GM12878 (cell line): ENCODE measurements around the gene ATL1. TPM values are rescaled to one million over a fixed set of nuclear protein-coding genes. Genes with fewer than 3 reads are reported as not detected.

Experiments
- ATAC-seq: fragments of 200-7000 bp; cut with Tn5 transposase; 3 replicates; pipeline ENCODE4 v1.9.1; 2020; ENCODE audit warnings: mild to moderate bottlenecking, moderate library complexity
- BruUV-seq: library from RNA; stranded (reverse); fragments of 400-500 nt; replicated peaks from 2 replicates; lab custom pipeline; 2021; lab: Mats Ljungman, UMichigan
- CTCF ChIA-PET: fragments of 300-600 bp; sonication (Branson Sonifier 250); formaldehyde crosslinking; extraction: SDS; loops from one replicate; lab custom pipeline; 2021; ENCODE audit warnings: inconsistent platforms; lab: Yijun Ruan, JAX
- POLR2A ChIA-PET: fragments of 350-600 bp; formaldehyde crosslinking; extraction: SDS; loops from one replicate; lab custom pipeline; 2021; ENCODE audit warnings: inconsistent platforms; lab: Charles Lee
- RAD21 ChIA-PET: fragments of 300-600 bp; sonication (Branson Sonifier 250); formaldehyde crosslinking; loops from one replicate; lab custom pipeline; 2023; ENCODE audit warnings: antibody characterized with exemption; ENCODE audit not compliant: unreplicated experiment; lab: Charles Lee
- SMC1A ChIA-PET: fragments of 300-600 bp; sonication (Branson Sonifier 250); formaldehyde crosslinking; loops from one replicate; lab custom pipeline; 2023; ENCODE audit not compliant: unreplicated experiment, uncharacterized antibody; lab: Charles Lee
- DNase-seq: peaks from one replicate; pipeline ENCODE4 v3.0.0-alpha.2; 2011; ENCODE audit warnings: low read depth, low spot score
- FAIRE-seq: peaks from 3 replicates; lab custom pipeline; 2011; peaks lifted over from hg19 to GRCh38; lab: Jason Lieb, UNC
- H2AFZ ChIP-seq: 2 replicates; pipeline ENCODE4 v1.6.0; 2011; ENCODE audit warnings: low read depth, low read length, control low read depth; ENCODE audit not compliant: control insufficient read depth
- H3K27ac ChIP-seq: 2 replicates; pipeline ENCODE4 v1.5.1; 2011; ENCODE audit warnings: control low read depth; ENCODE audit not compliant: control insufficient read depth, insufficient read depth
- H3K27me3 ChIP-seq, 2 experiments: replicated peaks in 1 of 2; 2 replicates each; pipeline versions ENCODE4 v1.6.0 to v1.6.1; 2011; ENCODE audit warnings: low read length in 1 of 2; ENCODE audit not compliant: control insufficient read depth in 2 of 2, insufficient read depth in 2 of 2
- H3K36me3 ChIP-seq, 2 experiments: 2 replicates each; pipeline ENCODE4 v1.5.1; 2011; ENCODE audit warnings: low read length in 1 of 2; ENCODE audit not compliant: control insufficient read depth in 2 of 2, insufficient read depth in 2 of 2
- H3K4me1 ChIP-seq: 2 replicates; pipeline ENCODE4 v1.6.1; 2011; ENCODE audit warnings: mild to moderate bottlenecking, low read length, moderate library complexity, mixed read lengths; ENCODE audit not compliant: control insufficient read depth, insufficient read depth
- H3K4me2 ChIP-seq: 2 replicates; pipeline ENCODE4 v1.6.0; 2011; ENCODE audit warnings: control low read depth; ENCODE audit not compliant: control insufficient read depth, insufficient read depth
- H3K4me3 ChIP-seq: fragments of 200-600 bp; sonication (generic); 2 replicates; pipeline ENCODE4 v1.5.1; 2016
- H3K79me2 ChIP-seq: 2 replicates; pipeline ENCODE4 v1.6.0; 2011; ENCODE audit warnings: low read length; ENCODE audit not compliant: control insufficient read depth, insufficient read depth
- H3K9ac ChIP-seq: 2 replicates; pipeline ENCODE4 v1.8.0; 2011; ENCODE audit warnings: low read length, control low read depth, mixed read lengths; ENCODE audit not compliant: control insufficient read depth, insufficient read depth
- H3K9me3 ChIP-seq: replicated peaks from 3 replicates; pipeline ENCODE4 v1.5.1; 2011; ENCODE audit warnings: mild to moderate bottlenecking, low read length; ENCODE audit not compliant: control insufficient read depth, insufficient read depth
- H4K20me1 ChIP-seq: 2 replicates; pipeline ENCODE4 v1.6.0; 2011; ENCODE audit not compliant: control insufficient read depth, insufficient read depth
- ASH2L ChIP-seq: fragments of 300-600, 200-600 bp; sonication (generic); IDR thresholded peaks from 2 replicates; pipeline ENCODE4 v1.6.1; 2017; ENCODE audit warnings: low read depth, mild to moderate bottlenecking, borderline replicate concordance
- CHD1 ChIP-seq: IDR thresholded peaks from 2 replicates; pipeline ENCODE4 v1.6.1; 2012; ENCODE audit warnings: low read depth, low read length, improper control_type of control experiment
- CHD4 ChIP-seq: fragments of 200-600 bp; sonication (generic); IDR thresholded peaks from 2 replicates; pipeline ENCODE4 v1.6.1; 2016; ENCODE audit warnings: mild to moderate bottlenecking
- CUX1 ChIP-seq: IDR thresholded peaks from 2 replicates; pipeline ENCODE4 v1.6.1; 2012; ENCODE audit warnings: improper control_type of control experiment, low read depth, low read length; ENCODE audit not compliant: insufficient replicate concordance
- DPF2 ChIP-seq: fragments of 450-650 bp; IDR thresholded peaks from 2 replicates; pipeline ENCODE4 v1.6.1; 2017; ENCODE audit warnings: mild to moderate bottlenecking
- ELK1 ChIP-seq: IDR thresholded peaks from 2 replicates; pipeline ENCODE4 v1.6.1; 2012; ENCODE audit warnings: low read depth, low read length, improper control_type of control experiment
- EZH2 ChIP-seq: IDR thresholded peaks from 2 replicates; pipeline ENCODE4 v1.6.1; 2012; ENCODE audit warnings: low read depth, mild to moderate bottlenecking, control low read depth, inconsistent platforms, low read length, borderline replicate concordance; ENCODE audit not compliant: control insufficient read depth
- HDAC2 ChIP-seq: fragments of 200-600 bp; sonication (generic); IDR thresholded peaks from 2 replicates; pipeline ENCODE4 v1.6.1; 2017
- KLF5 ChIP-seq: fragments of 450-650 bp; IDR thresholded peaks from 2 replicates; pipeline ENCODE4 v1.6.1; 2014; ENCODE audit warnings: mild to moderate bottlenecking; ENCODE audit not compliant: partially characterized antibody
- MLLT1 ChIP-seq: fragments of 450-650 bp; IDR thresholded peaks from 2 replicates; pipeline ENCODE4 v1.6.1; 2016; ENCODE audit warnings: mild to moderate bottlenecking
- MYC ChIP-seq: IDR thresholded peaks from 2 replicates; pipeline ENCODE4 v1.6.1; 2011; ENCODE audit warnings: mild to moderate bottlenecking, low read length, moderate library complexity, inconsistent platforms; ENCODE audit not compliant: insufficient read depth, insufficient replicate concordance, insufficient read length, severe bottlenecking
- RCOR1 ChIP-seq: conservative IDR thresholded peaks from 2 replicates; pipeline ENCODE4 v1.6.1; 2012; ENCODE audit warnings: low read depth, low read length, improper control_type of control experiment
- ZNF24 ChIP-seq: fragments of 450-650 bp; IDR thresholded peaks from 2 replicates; pipeline ENCODE4 v1.6.1; 2017; ENCODE audit warnings: antibody characterized with exemption, mild to moderate bottlenecking
- ZZZ3 ChIP-seq: IDR thresholded peaks from 2 replicates; pipeline ENCODE4 v1.6.1; 2011; ENCODE audit warnings: low read depth; ENCODE audit not compliant: control insufficient read depth, insufficient read length
- WGBS: methylation state at CpG from one replicate; pipeline ENCODE4 v1.1.6; 2016; ENCODE audit warnings: low lambda C conversion rate; ENCODE audit not compliant: insufficient replicate concordance, insufficient coverage; ENCODE audit errors: missing lambda C conversion rate; 5-methylcytosine and 5-hydroxymethylcytosine counted together
- in situ Hi-C: fragments of 300-500 bp; cut with MboI; formaldehyde crosslinking; loops from 9 replicates; pipeline ENCODE4 v1.14.3; 2018; ENCODE audit warnings: mixed read lengths
- intact Hi-C: fragments of 100-400 bp; cut with micrococcal nuclease; formaldehyde crosslinking; loops from one replicate; pipeline ENCODE4 v1.14.2; 2022; ENCODE audit not compliant: unreplicated experiment
- polyA plus RNA-seq, 11 experiments: library from polyadenylated mRNA; depleted of rRNA in 4 of 11; unstranded in 6 of 11; stranded (reverse) in 5 of 11; fragments of >200 nt; fragmentation: Nextera tagmentation in 4 of 11; fragmentation: Illumina TruSeq in 1 of 11; extraction: Ambion mirVana in 4 of 11; extraction: Trizol in 1 of 11; gene quantifications; 1 replicate in 1 of 11; 2 replicates in 10 of 11; pipeline versions ENCODE4 v1.2.1 to v1.2.3, GENCODE V29; 2011 to 2016; ENCODE audit warnings: inconsistent platforms in 2 of 11, missing spikeins in 2 of 11, low read depth in 1 of 11
- total RNA-seq, 4 experiments: library from RNA; depleted of rRNA in 3 of 4; stranded (reverse); fragments of >200 nt in 3 of 4; fragmentation: Illumina TruSeq in 1 of 4; extraction: Trizol in 1 of 4; gene quantifications; 2 replicates each; pipeline versions ENCODE4 v1.2.1 to v1.2.3, GENCODE V29; 2013 to 2021

ATL1 gene
- total and polyA plus RNA-seq, 10 of the 15 experiments (the other 5 are each of a cell fraction or from before 2014, with no cell fraction given): 0.11 to 1.2 (median 0.58) TPM; not detected in 1

GRCh38 chr14:50590464-50590863 lies 30.5 kb downstream of the ATL1 start (continued):
- TF ChIP-seq CUX1 (no peak), HDAC2 (no peak)

- intact Hi-C loops: no loop called here
- CTCF ChIA-PET: interaction anchor here (1.3 kb wide), 1 partner anchor 182 kb away, joined by 4 read pairs; no protein-coding TSS in a partner anchor
- RAD21 ChIA-PET: interaction anchor here (0.9 to 1.1 kb wide), 2 partner anchors 179 to 265 kb away, joined by 3 to 4 read pairs; no protein-coding TSS in a partner anchor
- WGBS: 65% methylated on average over 7 of the region's 8 CpGs
- Histone ChIP-seq H3K4me2 (no peak overlapping the region), H2AFZ (no peak overlapping the region), H3K27me3 (no peaks in the 10 kb centered on the region), H3K4me1 (no peaks in the 10 kb centered on the region), H3K36me3 (no peaks in the 10 kb centered on the region), H3K79me2 (no peaks in the 10 kb centered on the region), H3K9ac (no peak overlapping the region), H4K20me1 (no peaks in the 10 kb centered on the region), H3K27ac (no peak overlapping the region), H3K4me3 (no peak overlapping the region), H3K9me3 (no peaks in the 10 kb centered on the region)
- in situ Hi-C loops: no loop called here
- SMC1A ChIA-PET: interaction anchor here (0.6 to 1.8 kb wide), 10 partner anchors 11 to 408 kb away, joined by 3 to 8 read pairs (median 4); no protein-coding TSS in a partner anchor
- no peak for ATAC-seq
- BruUV-seq: no TSS peak
- POLR2A ChIA-PET: interaction anchor here (0.6 kb wide), 1 partner anchor 55 kb away, joined by 4 read pairs; no protein-coding TSS in a partner anchor
- no peak for DNase-seq
- FAIRE-seq: no peak
- TF ChIP-seq KLF5 (no peak), MYC (no peak), ASH2L (no peak), EZH2 (no peak), CHD4 (no peak), DPF2 (no peak), ZZZ3 (no peak), MLLT1 (no peak), CHD1 (no peak), ELK1 (no peak), ZNF24 (no peak), RCOR1 (no peak)
Observed at GRCh38 chr14:50594577-50595316, 34.8 kb downstream of the ATL1 start.
